Measurements from ENCODE around the gene KIAA1143. TPM values are rescaled to one million over a fixed set of nuclear protein-coding genes. Genes with fewer than 3 reads are reported as not detected.

KIAA1143 gene
- total and polyA plus RNA-seq, 9 of the 15 experiments (the other 6 are each of a cell fraction or from before 2014, with no cell fraction given), result 25.6 to 72.0 (median 42.2) TPM

GRCh38 chr3:44712455-44713075, 48.9 kb downstream of the KIAA1143 start, which contains the start of gene ZNF502 (continued):
- TF ChIP-seq MECOM (CRISPR knock-in tag; IDR thresholded peaks at IDR 0.05) (no peak), C11orf30 (IDR thresholded peaks at IDR 0.05; ENCODE audit: low read depth) (peak; percentile 69), DIDO1 (tag; IDR thresholded peaks at IDR 0.05; ENCODE audit: low read depth) (peak; percentile 80), ZBTB11 (CRISPR knock-in tag; IDR thresholded peaks at IDR 0.05) (peak in 1 of 3 experiments; percentile 25; a peak in 1 of 6 replicates), ATF7 (IDR thresholded peaks at IDR 0.05) (0 out of 2 replicates have a peak, but pooled peaks have one; percentile 17)

Other genes starting within 250 kb of the KIAA1143 start
Only the 7 nearest of the 11 such genes appear.
- gene ZNF197, start 136.6 kb downstream of the KIAA1143 start, total RNA-seq (2014; rRNA removed), result 12.1 and 13.1 TPM in 2 replicates
- 19.1 and 22.3 TPM in 2 replicates for gene ZNF197, start 136.6 kb downstream of the KIAA1143 start, total RNA-seq (2014; rRNA removed; fragmentation: Illumina TruSeq; extraction: Trizol)
- 16.1 and 18.5 TPM in 2 replicates for gene ZNF197, start 136.6 kb downstream of the KIAA1143 start, total RNA-seq (2015; rRNA removed; fragmentation: Illumina TruSeq; extraction: Trizol)
- gene ZNF197, start 136.6 kb downstream of the KIAA1143 start, total RNA-seq (2021), result 12.7 and 13.9 TPM in 2 replicates
- gene ZNF197, start 136.6 kb downstream of the KIAA1143 start, polyA plus RNA-seq (2011; rRNA removed), result 10.1 and 13.7 TPM in 2 replicates
- gene ZNF197, start 136.6 kb downstream of the KIAA1143 start, polyA plus RNA-seq (2014; fragmentation: Illumina TruSeq; extraction: Trizol), result 15.7 and 16.7 TPM in 2 replicates
- gene ZNF197, start 136.6 kb downstream of the KIAA1143 start, polyA plus RNA-seq (2014; fragmentation: Nextera tagmentation; extraction: Ambion mirVana), result 1 to 10 TPM; 3.5 to 3.8 TPM
- 9.4 and 11.0 TPM in 2 replicates for gene ZNF197, start 136.6 kb downstream of the KIAA1143 start, polyA plus RNA-seq (2014; rRNA removed)
- 11.5 and 12.2 TPM in 2 replicates for gene ZNF35, start 112.9 kb downstream of the KIAA1143 start, total RNA-seq (2014; rRNA removed)
- 18.2 and 21.9 TPM in 2 replicates for gene ZNF35, start 112.9 kb downstream of the KIAA1143 start, total RNA-seq (2014; rRNA removed; fragmentation: Illumina TruSeq; extraction: Trizol)
- 17.6 and 18.2 TPM in 2 replicates for gene ZNF35, start 112.9 kb downstream of the KIAA1143 start, total RNA-seq (2015; rRNA removed; fragmentation: Illumina TruSeq; extraction: Trizol)
- 13.1 and 13.7 TPM in 2 replicates for gene ZNF35, start 112.9 kb downstream of the KIAA1143 start, total RNA-seq (2021)
- gene ZNF35, start 112.9 kb downstream of the KIAA1143 start, polyA plus RNA-seq (2011; rRNA removed), result 7.5 and 8.2 TPM in 2 replicates
- gene ZNF35, start 112.9 kb downstream of the KIAA1143 start, polyA plus RNA-seq (2014; fragmentation: Illumina TruSeq; extraction: Trizol), result 12.3 and 14.8 TPM in 2 replicates
- gene ZNF35, start 112.9 kb downstream of the KIAA1143 start, polyA plus RNA-seq (2014; fragmentation: Nextera tagmentation; extraction: Ambion mirVana), result 10 to 100 TPM; 15.2 to 15.5 TPM
- gene ZNF35, start 112.9 kb downstream of the KIAA1143 start, polyA plus RNA-seq (2014; rRNA removed), result 8.0 and 8.6 TPM in 2 replicates
- gene ZNF502, start 49.0 kb downstream of the KIAA1143 start, total RNA-seq (2014; rRNA removed), result 0.59 and 0.61 TPM in 2 replicates
- gene ZNF502, start 49.0 kb downstream of the KIAA1143 start, total RNA-seq (2014; rRNA removed; fragmentation: Illumina TruSeq; extraction: Trizol), result 0.73 and 1.3 TPM in 2 replicates
- gene ZNF502, start 49.0 kb downstream of the KIAA1143 start, total RNA-seq (2015; rRNA removed; fragmentation: Illumina TruSeq; extraction: Trizol), result 0.68 and 0.98 TPM in 2 replicates
- 0.65 and 0.73 TPM in 2 replicates for gene ZNF502, start 49.0 kb downstream of the KIAA1143 start, total RNA-seq (2021)
- gene ZNF502, start 49.0 kb downstream of the KIAA1143 start, polyA plus RNA-seq (2011; rRNA removed), result 0.11 and 0.47 TPM in 2 replicates
- gene ZNF502, start 49.0 kb downstream of the KIAA1143 start, polyA plus RNA-seq (2014; fragmentation: Illumina TruSeq; extraction: Trizol), result 0.73 and 0.90 TPM in 2 replicates
- gene ZNF502, start 49.0 kb downstream of the KIAA1143 start, polyA plus RNA-seq (2014; fragmentation: Nextera tagmentation; extraction: Ambion mirVana), result under 1 TPM; 0.38 to 0.67 TPM
- gene ZNF502, start 49.0 kb downstream of the KIAA1143 start, polyA plus RNA-seq (2014; rRNA removed), result 0.60 and 1.6 TPM in 2 replicates
- 4.9 and 6.5 TPM in 2 replicates for gene ZNF501, start 32.0 kb downstream of the KIAA1143 start, total RNA-seq (2014; rRNA removed)
- 4.5 and 4.8 TPM in 2 replicates for gene ZNF501, start 32.0 kb downstream of the KIAA1143 start, total RNA-seq (2014; rRNA removed; fragmentation: Illumina TruSeq; extraction: Trizol)
- 3.6 and 3.7 TPM in 2 replicates for gene ZNF501, start 32.0 kb downstream of the KIAA1143 start, total RNA-seq (2015; rRNA removed; fragmentation: Illumina TruSeq; extraction: Trizol)
- gene ZNF501, start 32.0 kb downstream of the KIAA1143 start, total RNA-seq (2021), result 3.9 and 4.4 TPM in 2 replicates
- gene ZNF501, start 32.0 kb downstream of the KIAA1143 start, polyA plus RNA-seq (2011; rRNA removed), result 1.1 and 4.2 TPM in 2 replicates
- gene ZNF501, start 32.0 kb downstream of the KIAA1143 start, polyA plus RNA-seq (2014; fragmentation: Illumina TruSeq; extraction: Trizol), result 2.3 and 4.1 TPM in 2 replicates
- gene ZNF501, start 32.0 kb downstream of the KIAA1143 start, polyA plus RNA-seq (2014; fragmentation: Nextera tagmentation; extraction: Ambion mirVana), result 1 to 10 TPM; 1.2 to 1.6 TPM
- gene ZNF501, start 32.0 kb downstream of the KIAA1143 start, polyA plus RNA-seq (2014; rRNA removed), result 2.4 and 2.9 TPM in 2 replicates
- 26.0 and 28.0 TPM in 2 replicates for gene KIF15, start 175 bp upstream of the KIAA1143 start, total RNA-seq (2014; rRNA removed)
- 43.7 and 52.3 TPM in 2 replicates for gene KIF15, start 175 bp upstream of the KIAA1143 start, total RNA-seq (2014; rRNA removed; fragmentation: Illumina TruSeq; extraction: Trizol)
- 45.1 and 45.9 TPM in 2 replicates for gene KIF15, start 175 bp upstream of the KIAA1143 start, total RNA-seq (2015; rRNA removed; fragmentation: Illumina TruSeq; extraction: Trizol)
- 24.5 and 25.8 TPM in 2 replicates for gene KIF15, start 175 bp upstream of the KIAA1143 start, total RNA-seq (2021)
- gene KIF15, start 175 bp upstream of the KIAA1143 start, polyA plus RNA-seq (2011; rRNA removed), result 17.9 and 25.3 TPM in 2 replicates
- 33.8 and 43.3 TPM in 2 replicates for gene KIF15, start 175 bp upstream of the KIAA1143 start, polyA plus RNA-seq (2014; fragmentation: Illumina TruSeq; extraction: Trizol)
- 10 to 100 TPM in 1 of 2 experiments, 1 to 10 TPM in 1; 9.0 to 21.2 TPM for gene KIF15, start 175 bp upstream of the KIAA1143 start, polyA plus RNA-seq (2014; fragmentation: Nextera tagmentation; extraction: Ambion mirVana)
- 21.2 and 27.9 TPM in 2 replicates for gene KIF15, start 175 bp upstream of the KIAA1143 start, polyA plus RNA-seq (2014; rRNA removed)
- gene TMEM42, start 100.3 kb upstream of the KIAA1143 start, total RNA-seq (2014; rRNA removed), result 0.65 and 0.86 TPM in 2 replicates
- 0.93 and 1.1 TPM in 2 replicates for gene TMEM42, start 100.3 kb upstream of the KIAA1143 start, total RNA-seq (2014; rRNA removed; fragmentation: Illumina TruSeq; extraction: Trizol)
- gene TMEM42, start 100.3 kb upstream of the KIAA1143 start, total RNA-seq (2015; rRNA removed; fragmentation: Illumina TruSeq; extraction: Trizol), result 0.87 and 1.1 TPM in 2 replicates
- gene TMEM42, start 100.3 kb upstream of the KIAA1143 start, total RNA-seq (2021), result 1.6 TPM in 2 replicates
- gene TMEM42, start 100.3 kb upstream of the KIAA1143 start, polyA plus RNA-seq (2011; rRNA removed), result 1.6 and 2.2 TPM in 2 replicates
- 0.86 and 0.89 TPM in 2 replicates for gene TMEM42, start 100.3 kb upstream of the KIAA1143 start, polyA plus RNA-seq (2014; fragmentation: Illumina TruSeq; extraction: Trizol)
- under 1 TPM; 0.53 to 0.98 TPM for gene TMEM42, start 100.3 kb upstream of the KIAA1143 start, polyA plus RNA-seq (2014; fragmentation: Nextera tagmentation; extraction: Ambion mirVana)
- gene TMEM42, start 100.3 kb upstream of the KIAA1143 start, polyA plus RNA-seq (2014; rRNA removed), result 0.90 and 0.96 TPM in 2 replicates
- gene TGM4, start 113.0 kb upstream of the KIAA1143 start, total RNA-seq (2014; rRNA removed), result not detected in 2 replicates
- not detected in 2 replicates for gene TGM4, start 113.0 kb upstream of the KIAA1143 start, total RNA-seq (2014; rRNA removed; fragmentation: Illumina TruSeq; extraction: Trizol)
- gene TGM4, start 113.0 kb upstream of the KIAA1143 start, total RNA-seq (2015; rRNA removed; fragmentation: Illumina TruSeq; extraction: Trizol), result not detected in 2 replicates
- gene TGM4, start 113.0 kb upstream of the KIAA1143 start, total RNA-seq (2021), result not detected in 2 replicates
- not detected in 2 replicates for gene TGM4, start 113.0 kb upstream of the KIAA1143 start, polyA plus RNA-seq (2011; rRNA removed)
- gene TGM4, start 113.0 kb upstream of the KIAA1143 start, polyA plus RNA-seq (2014; fragmentation: Illumina TruSeq; extraction: Trizol), result not detected in 2 replicates
- not detected for gene TGM4, start 113.0 kb upstream of the KIAA1143 start, polyA plus RNA-seq (2014; fragmentation: Nextera tagmentation; extraction: Ambion mirVana)
- not detected in 2 replicates for gene TGM4, start 113.0 kb upstream of the KIAA1143 start, polyA plus RNA-seq (2014; rRNA removed)

Data from K562 (cell line).